ENCODE measurements around the gene CALCB. TPM values are rescaled to one million over a fixed set of nuclear protein-coding genes. Genes with fewer than 3 reads are reported as not detected.
A peak's percentile ranks its signal among the peaks of the same experiment; 100 is the strongest.
"Not testable (repeated sequence)": the region's sequence is repeated elsewhere in the genome, so short reads cannot be mapped to it uniquely, and the experiment has no call there.

CALCB gene, protein sequence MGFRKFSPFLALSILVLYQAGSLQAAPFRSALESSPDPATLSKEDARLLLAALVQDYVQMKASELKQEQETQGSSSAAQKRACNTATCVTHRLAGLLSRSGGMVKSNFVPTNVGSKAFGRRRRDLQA
- total RNA-seq: 1 to 10 TPM; 1.3 to 2.7 (median 1.4) TPM

DNA sequence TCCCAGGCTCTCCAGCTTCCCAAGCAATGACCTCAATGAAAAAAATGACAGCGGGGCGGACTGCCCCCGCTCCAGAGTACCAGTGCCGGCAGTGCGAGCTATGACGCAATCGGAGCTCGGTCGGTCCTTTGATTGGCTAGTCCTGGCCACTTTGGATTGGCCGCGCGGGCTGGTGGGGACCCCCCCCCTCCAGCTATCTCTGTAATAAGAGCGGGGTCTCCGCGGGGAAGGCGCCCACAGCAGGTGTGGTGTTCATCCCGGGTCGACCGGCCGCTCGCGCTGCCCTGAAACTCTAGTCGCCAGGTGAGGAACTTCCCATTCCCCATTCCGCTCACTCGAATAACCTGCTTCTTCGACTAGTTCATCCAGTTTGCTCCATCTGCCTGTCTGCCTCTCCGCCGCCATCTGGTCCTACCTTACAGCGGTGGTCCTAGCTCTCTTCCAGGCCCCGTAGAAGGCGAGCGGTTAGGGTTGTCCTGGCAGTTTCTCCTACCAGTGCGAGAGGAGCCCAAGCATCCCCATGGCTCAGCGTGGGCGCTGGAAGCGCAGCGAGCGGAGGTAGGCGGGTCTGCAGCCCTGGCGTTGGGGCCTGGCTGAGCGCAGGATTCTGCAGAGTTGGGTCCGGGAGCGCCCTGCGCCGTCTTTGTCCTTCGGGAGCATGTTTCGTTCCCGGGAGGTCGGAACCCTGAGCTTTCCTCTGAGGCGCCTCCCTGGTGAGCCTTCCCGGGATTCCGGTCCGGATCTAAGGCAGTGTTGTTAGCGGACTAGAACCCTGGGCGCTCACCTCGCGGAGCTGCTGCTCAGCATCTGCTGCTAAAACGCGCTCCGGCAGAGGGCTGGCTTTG is at the start of gene CALCB:
Gene CALCB, plus strand, starts transcription at position 233 of the 845 bp plus-strand sequence. CDS start 1,126 bp downstream, outside the sequence.
- Mint-ChIP-seq H3K4me1 (ENCODE audit: low read depth) (peaks cover 15% of the 10 kb centered on the region), H3K27me3 (ENCODE audit: low read depth) (peaks cover 21% of the 10 kb centered on the region), H3K4me3 (peak within 1 kb of the TSS; percentile 81), H3K9me3 (peaks cover 10% of the 10 kb centered on the region), H3K36me3 (ENCODE audit: insufficient read depth) (no peaks in the 10 kb centered on the region)
- ATAC-seq (peak; percentile 4 to 22), DNase-seq (no peak)

DNA sequence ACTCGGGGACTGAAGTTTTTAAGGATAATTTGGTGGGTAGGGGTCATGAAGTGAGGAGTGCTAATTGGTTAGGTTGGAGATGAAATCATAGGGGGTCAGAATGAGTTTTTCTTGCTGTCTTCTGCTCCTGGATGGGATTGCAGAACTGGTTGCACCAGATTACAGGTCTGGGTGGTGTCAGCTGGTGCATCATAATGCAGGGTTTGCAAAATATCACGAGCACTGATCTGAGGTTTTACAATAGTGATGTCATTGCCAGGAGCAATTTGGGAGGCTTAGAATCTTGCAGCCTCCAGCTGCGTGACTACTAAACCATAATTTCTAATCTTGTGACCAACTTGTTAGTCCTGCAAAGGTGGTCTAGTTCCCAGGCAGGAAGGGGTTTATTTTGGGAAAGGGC is 46.4 kb upstream of the CALCB start:
- Mint-ChIP-seq H3K4me1 (ENCODE audit: low read depth) (peaks cover 2% of the 10 kb centered on the region), H3K27me3 (ENCODE audit: low read depth) (peaks cover 13% of the 10 kb centered on the region), H3K4me3 (no peak overlapping the region), H3K9me3 (no peaks in the 10 kb centered on the region), H3K36me3 (ENCODE audit: insufficient read depth) (no peaks in the 10 kb centered on the region)
- no peak for ATAC-seq
- DNase-seq: no peak

DNA sequence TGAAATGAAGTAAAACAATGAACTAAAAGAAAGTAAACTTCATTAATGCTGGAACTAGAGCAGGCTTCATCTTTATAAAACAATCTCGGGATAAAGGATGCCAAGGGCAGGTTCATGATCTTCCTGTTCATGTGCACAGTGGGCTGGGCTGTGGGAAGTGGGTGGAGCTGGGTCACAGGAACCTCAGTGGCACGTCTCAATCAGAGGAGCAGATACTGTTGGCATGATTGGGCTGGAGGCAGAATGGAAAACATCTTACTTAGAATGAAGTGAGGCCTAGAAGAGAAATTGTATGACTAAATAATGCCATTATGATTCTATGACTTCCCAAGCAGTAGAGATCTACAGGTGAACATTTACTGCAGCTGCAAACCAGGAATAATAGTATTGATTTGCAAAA is 45.4 kb upstream of the CALCB start:
- DNase-seq (no peak), ATAC-seq (no peak)
- H3K27me3 Mint-ChIP-seq (ENCODE audit: low read depth): peaks cover 14% of the 10 kb centered on the region
- H3K36me3 Mint-ChIP-seq (ENCODE audit: insufficient read depth): no peaks in the 10 kb centered on the region
- no peaks in the 10 kb centered on the region for H3K9me3 Mint-ChIP-seq
- H3K4me1 Mint-ChIP-seq (ENCODE audit: low read depth): peaks cover 2% of the 10 kb centered on the region
- H3K4me3 Mint-ChIP-seq: no peak overlapping the region

DNA sequence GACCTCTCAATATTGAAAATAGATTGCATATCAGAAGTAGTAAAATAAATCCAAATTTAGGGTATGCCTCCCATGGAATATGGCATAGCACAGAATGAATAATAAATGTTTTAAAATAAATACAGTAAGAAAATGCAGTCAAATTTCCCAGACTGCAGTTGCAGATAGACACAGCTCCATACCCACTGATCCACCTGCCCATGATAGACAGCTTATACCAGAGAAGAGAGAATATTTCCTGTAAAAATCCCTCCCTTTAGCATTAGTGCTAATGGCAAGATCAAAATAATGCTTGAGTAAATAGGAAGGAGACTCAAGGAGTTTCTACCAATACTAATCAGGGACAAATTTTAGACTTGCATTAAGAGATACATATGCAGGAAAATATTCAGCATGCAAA is 45.0 kb upstream of the CALCB start:
- no peak for DNase-seq
- Mint-ChIP-seq H3K4me3 (no peak overlapping the region), H3K4me1 (ENCODE audit: low read depth) (peaks cover 2% of the 10 kb centered on the region), H3K36me3 (ENCODE audit: insufficient read depth) (no peaks in the 10 kb centered on the region), H3K27me3 (ENCODE audit: low read depth) (peaks cover 17% of the 10 kb centered on the region), H3K9me3 (no peaks in the 10 kb centered on the region)
- no peak for ATAC-seq

DNA sequence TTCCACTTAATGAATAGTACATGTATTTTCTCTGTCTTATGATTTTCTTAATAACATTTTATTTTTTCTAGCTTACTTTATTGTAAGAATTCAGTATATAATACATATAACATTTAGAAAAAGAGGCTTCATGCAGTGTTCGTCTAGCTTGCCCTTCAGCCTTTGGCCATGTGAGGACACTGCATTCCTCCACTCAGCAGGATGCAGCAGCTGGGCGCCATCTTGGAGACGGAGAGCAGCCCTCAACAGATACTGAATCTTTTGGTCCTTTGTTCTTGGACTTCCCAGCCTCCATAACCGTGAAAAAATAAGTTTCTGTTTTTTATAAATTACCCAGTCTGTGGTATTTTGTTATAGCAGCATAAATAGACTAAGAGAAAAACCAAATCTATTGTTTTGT is 41.4 kb upstream of the CALCB start:
- H3K4me1 Mint-ChIP-seq (ENCODE audit: low read depth); H3K4me3 Mint-ChIP-seq: not testable (repeated sequence)

DNA sequence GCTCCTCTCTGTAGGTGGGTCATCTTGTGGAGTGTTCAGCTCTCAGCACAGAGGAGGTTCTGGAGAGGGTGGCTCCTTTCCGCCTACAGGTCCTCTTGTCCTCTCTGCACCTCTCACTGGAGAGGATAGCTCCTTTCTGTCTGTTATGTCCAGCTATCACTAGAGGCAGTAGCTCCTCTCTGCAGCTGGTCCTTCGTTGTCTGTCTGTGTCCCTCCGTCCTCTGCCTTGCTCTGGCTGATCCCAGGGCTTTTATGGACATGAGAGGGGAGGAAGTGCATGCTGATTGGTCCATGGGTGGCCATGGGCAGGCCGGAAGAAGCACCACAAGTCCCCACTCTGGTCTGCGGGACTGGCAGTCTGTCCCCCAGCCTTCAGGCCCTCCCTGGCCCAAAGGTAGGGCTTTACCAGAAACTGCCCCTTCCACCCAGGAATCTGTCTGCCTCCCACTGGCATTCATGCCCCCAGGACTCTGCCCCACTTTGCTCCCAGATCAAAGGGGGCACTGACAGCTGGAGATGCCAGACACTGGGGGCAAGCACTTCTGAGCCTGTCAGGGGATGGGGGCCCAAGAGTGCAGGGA is 38.6 kb upstream of the CALCB start:
- no peaks in the 10 kb centered on the region for H3K36me3 Mint-ChIP-seq (ENCODE audit: insufficient read depth)
- H3K4me1 Mint-ChIP-seq (ENCODE audit: low read depth): no peaks in the 10 kb centered on the region
- H3K27me3 Mint-ChIP-seq (ENCODE audit: low read depth): peaks cover 13% of the 10 kb centered on the region
- DNase-seq (no peak), ATAC-seq (no peak)
- no peaks in the 10 kb centered on the region for H3K9me3 Mint-ChIP-seq
- no peak overlapping the region for H3K4me3 Mint-ChIP-seq

More for the DNA sequence above, 41.4 kb upstream of the CALCB start:
- not testable (repeated sequence) for H3K36me3 Mint-ChIP-seq (ENCODE audit: insufficient read depth); DNase-seq; ATAC-seq; H3K9me3 Mint-ChIP-seq
- peaks cover 14% of the 10 kb centered on the region for H3K27me3 Mint-ChIP-seq (ENCODE audit: low read depth)

DNA sequence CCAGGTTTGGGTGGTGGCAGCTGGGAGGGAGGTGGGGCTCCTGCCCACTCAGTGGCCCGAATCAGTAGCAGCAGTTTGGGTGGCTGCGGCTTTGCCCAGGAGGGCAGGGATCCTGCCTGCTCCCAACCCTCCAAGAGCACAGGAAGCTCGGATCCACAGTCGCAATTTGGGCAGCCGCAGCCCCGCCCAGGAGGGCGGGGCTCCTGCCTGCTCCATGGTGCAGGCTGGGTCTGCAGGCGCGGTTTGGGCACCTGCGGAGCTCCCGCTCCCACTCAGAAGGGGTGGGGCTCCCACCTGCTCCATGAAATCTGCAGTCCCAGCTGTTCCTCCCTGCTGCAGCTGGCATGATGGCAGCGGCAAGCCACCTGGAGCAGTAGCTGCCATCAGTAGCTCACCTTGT is 38.1 kb upstream of the CALCB start:
- H3K4me3 Mint-ChIP-seq: no peak overlapping the region
- DNase-seq (no peak), ATAC-seq (no peak)
- H3K27me3 Mint-ChIP-seq (ENCODE audit: low read depth): peaks cover 12% of the 10 kb centered on the region
- no peaks in the 10 kb centered on the region for H3K4me1 Mint-ChIP-seq (ENCODE audit: low read depth)
- no peaks in the 10 kb centered on the region for H3K9me3 Mint-ChIP-seq
- H3K36me3 Mint-ChIP-seq (ENCODE audit: insufficient read depth): no peaks in the 10 kb centered on the region

DNA sequence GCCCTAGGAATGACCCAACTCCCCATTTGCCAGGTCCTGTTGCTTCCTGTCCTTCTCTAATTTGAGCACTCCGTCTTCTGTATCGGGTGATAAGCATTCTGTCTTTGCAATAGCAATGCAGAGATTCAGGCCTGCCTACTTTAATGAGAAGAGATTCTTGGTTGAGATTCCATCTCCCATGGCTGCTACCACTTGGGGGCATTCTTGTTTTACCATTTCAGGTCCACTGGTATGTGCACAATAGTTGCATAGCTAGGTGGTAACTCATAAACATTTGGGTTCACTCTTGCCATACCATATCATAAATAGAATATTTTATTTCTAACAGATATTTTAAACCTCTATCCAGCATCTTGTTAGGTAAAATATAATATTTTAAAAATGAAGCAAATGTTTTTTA is 34.4 kb upstream of the CALCB start:
- H3K4me1 Mint-ChIP-seq (ENCODE audit: low read depth): no peaks in the 10 kb centered on the region
- H3K36me3 Mint-ChIP-seq (ENCODE audit: insufficient read depth): no peaks in the 10 kb centered on the region
- DNase-seq: no peak
- no peak overlapping the region for H3K4me3 Mint-ChIP-seq
- no peaks in the 10 kb centered on the region for H3K9me3 Mint-ChIP-seq
- H3K27me3 Mint-ChIP-seq (ENCODE audit: low read depth): peaks cover 12% of the 10 kb centered on the region
- no peak for ATAC-seq

DNA sequence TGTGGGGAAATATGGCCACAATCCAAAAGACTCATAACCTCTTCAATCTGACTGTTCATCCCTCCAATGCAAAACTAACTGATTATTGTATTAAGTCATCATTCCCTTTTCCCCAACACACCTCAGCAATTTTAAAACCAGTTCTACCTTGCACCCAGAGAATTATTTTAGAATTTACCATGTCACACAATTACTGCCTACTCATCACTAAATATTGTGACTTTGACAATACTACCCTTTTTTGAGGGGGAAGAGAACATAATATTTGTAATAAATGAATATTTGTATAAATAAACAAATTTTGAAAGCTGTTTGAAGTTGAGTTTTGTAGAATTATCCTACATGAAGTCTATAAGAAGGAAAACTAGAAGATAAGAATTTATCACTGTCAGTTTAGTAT is 28.2 kb upstream of the CALCB start:
- no peaks in the 10 kb centered on the region for H3K4me1 Mint-ChIP-seq (ENCODE audit: low read depth)
- DNase-seq (no peak), ATAC-seq (no peak)
- H3K36me3 Mint-ChIP-seq (ENCODE audit: insufficient read depth): no peaks in the 10 kb centered on the region
- no peak overlapping the region for H3K4me3 Mint-ChIP-seq
- H3K27me3 Mint-ChIP-seq (ENCODE audit: low read depth): peaks cover 14% of the 10 kb centered on the region
- H3K9me3 Mint-ChIP-seq: no peaks in the 10 kb centered on the region

DNA sequence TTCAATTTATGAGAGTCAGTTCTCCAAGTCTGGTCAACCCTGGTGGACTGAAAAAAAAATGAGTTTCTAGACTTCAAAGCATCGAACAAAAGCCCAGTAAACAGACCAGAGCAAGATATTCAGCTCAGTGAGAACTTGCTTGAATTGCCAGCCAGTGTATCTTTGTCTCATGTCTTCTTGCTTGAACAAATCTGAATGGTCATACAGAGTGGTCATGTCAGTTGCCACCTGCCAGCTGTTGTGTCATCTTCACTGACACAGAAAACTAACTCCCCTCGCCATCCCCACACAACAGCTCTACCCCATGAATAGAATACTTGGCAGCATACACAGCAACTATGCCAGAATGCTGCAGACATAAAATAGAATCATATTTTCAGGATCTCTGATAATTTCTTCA is 27.5 kb upstream of the CALCB start:
- Mint-ChIP-seq H3K4me3 (no peak overlapping the region), H3K36me3 (ENCODE audit: insufficient read depth) (no peaks in the 10 kb centered on the region), H3K9me3 (no peaks in the 10 kb centered on the region), H3K4me1 (ENCODE audit: low read depth) (no peaks in the 10 kb centered on the region), H3K27me3 (ENCODE audit: low read depth) (peaks cover 14% of the 10 kb centered on the region)
- DNase-seq (no peak), ATAC-seq (no peak)

DNA sequence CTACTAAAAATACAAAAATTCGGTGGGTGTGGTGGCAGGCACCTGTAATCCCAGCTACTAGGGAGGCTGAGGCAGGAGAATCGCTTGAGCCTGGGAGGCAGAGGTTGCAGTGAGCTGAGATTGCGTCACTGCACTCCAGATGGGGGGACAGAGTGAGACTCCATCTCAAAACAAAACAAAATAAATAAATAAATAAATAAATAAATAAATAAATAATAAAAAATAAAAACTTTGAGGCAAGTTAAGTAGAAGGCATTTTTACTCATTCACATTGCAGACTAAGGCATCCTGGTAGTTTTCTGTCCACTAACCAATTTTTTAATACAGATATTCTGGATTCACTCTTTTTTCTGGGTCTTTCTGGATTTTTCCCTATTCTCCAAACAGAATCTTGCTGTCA is 26.7 kb upstream of the CALCB start:
- H3K9me3 Mint-ChIP-seq; H3K4me1 Mint-ChIP-seq (ENCODE audit: low read depth); H3K36me3 Mint-ChIP-seq (ENCODE audit: insufficient read depth); DNase-seq; ATAC-seq; H3K4me3 Mint-ChIP-seq: not testable (repeated sequence)
- H3K27me3 Mint-ChIP-seq (ENCODE audit: low read depth): peaks cover 14% of the 10 kb centered on the region

DNA sequence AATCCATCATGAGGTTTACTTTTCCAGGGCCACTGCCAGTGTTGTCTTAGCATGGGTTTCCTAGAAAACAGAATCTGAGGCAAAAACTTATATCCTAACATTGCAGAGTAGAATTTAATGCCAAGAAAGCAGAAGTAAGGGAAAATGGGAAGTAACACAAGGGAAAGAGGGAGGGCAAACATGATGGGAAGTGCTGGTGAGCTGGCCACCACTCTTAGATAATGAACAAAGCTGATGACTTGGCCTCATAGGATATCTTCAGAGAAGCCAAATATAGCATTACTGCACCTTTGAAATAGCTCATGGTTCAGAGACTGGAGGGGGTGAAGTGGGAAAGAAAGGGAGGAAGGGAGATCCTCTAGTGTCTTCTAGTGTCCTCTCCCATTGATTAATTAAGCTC is 24.8 kb upstream of the CALCB start:
- H3K9me3 Mint-ChIP-seq: no peaks in the 10 kb centered on the region
- peaks cover 14% of the 10 kb centered on the region for H3K27me3 Mint-ChIP-seq (ENCODE audit: low read depth)
- H3K4me1 Mint-ChIP-seq (ENCODE audit: low read depth): peaks cover 6% of the 10 kb centered on the region
- no peak overlapping the region for H3K4me3 Mint-ChIP-seq
- no peak for DNase-seq
- no peak for ATAC-seq
- no peaks in the 10 kb centered on the region for H3K36me3 Mint-ChIP-seq (ENCODE audit: insufficient read depth)

DNA sequence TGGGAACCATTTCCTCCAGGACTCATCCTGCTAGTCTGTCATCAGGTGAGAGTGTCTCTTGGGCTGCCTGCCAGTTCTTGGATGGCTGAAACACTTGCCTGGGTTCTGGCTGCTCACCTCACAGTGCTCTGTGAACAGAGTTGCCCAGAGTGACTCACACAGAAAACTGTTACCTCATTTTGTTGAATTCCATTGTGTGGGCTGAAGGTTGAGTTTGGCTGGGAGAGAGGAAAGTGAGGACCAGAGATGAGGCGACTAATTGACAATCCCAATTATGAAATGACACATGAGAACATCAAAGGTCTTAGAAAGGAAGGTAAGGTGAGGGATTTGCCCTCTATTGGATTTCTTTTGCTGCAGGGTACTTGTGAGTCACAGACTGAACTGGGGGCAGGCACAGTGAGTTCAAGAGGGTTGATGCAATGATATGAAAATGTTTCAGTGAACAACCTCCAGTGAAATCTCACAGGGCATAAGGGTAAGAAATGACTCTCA is 20.2 kb upstream of the CALCB start:
- DNase-seq (no peak), ATAC-seq (peak; percentile 88 to 92)
- H3K27me3 Mint-ChIP-seq (ENCODE audit: low read depth): peaks cover 10% of the 10 kb centered on the region

DNA sequence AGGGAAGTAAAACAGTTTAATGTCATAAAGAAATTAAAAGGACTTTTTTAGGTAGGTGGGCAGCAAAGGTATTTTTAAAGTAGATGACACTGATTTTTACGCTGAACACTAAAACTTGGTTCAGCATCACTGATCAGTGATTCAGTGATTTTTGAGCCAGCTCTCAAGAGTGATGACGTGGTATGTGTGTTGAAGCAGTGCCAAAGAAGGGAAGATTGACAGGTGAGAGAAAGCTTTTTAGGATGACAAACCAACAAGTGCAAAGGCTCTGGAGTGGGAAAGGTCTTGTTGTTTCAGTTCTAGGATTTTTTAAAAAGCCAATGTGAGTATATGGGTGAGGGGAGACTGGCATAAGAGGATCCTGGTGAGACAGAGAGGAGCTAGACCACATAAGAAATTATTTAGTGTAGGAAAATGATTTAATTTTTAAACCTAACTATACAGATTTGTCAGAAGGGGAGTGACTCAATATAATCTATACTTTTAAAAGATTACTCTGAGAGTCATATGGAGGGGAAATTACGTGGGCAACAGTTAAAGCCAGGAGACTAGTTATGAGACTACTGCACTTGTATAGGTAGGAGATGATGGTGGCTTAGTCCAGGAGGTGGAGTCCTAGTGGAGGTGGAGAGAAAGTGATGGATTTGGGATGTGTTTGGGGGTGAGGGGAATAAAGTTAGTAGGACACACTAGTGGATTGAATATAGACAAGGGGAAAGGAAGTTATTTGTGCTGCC is 17.6 kb upstream of the CALCB start:
- Mint-ChIP-seq H3K27me3 (ENCODE audit: low read depth) (peaks cover 19% of the 10 kb centered on the region), H3K9me3 (no peaks in the 10 kb centered on the region), H3K4me1 (ENCODE audit: low read depth) (peaks cover 12% of the 10 kb centered on the region), H3K4me3 (no peak overlapping the region), H3K36me3 (ENCODE audit: insufficient read depth) (no peaks in the 10 kb centered on the region)
- DNase-seq: no peak
- ATAC-seq: no peak

More for the DNA sequence above, 20.2 kb upstream of the CALCB start:
- no peak overlapping the region for H3K4me3 Mint-ChIP-seq
- peaks cover 10% of the 10 kb centered on the region for H3K4me1 Mint-ChIP-seq (ENCODE audit: low read depth)
- no peaks in the 10 kb centered on the region for H3K36me3 Mint-ChIP-seq (ENCODE audit: insufficient read depth)
- H3K9me3 Mint-ChIP-seq: no peaks in the 10 kb centered on the region
